ENCODE data around the gene HPSE2. TPM values are rescaled to one million over a fixed set of nuclear protein-coding genes. Genes with fewer than 3 reads are reported as not detected.

Gene HPSE2
- total and polyA plus RNA-seq, 2 of the 8 experiments (the other 6 are each of a cell fraction or from before 2014, with no cell fraction given), result 0.41 to 0.58 TPM

- Histone ChIP-seq H3K4me3 (ENCODE audit: extremely low read depth in 1 of 4, insufficient read depth in 2 of 4, low read depth in 3 of 4, low read length in 4 of 4) (no peak overlapping the region), H3K4ac (replicated peaks; ENCODE audit: insufficient read length, low read depth, low read length) (no peak overlapping the region), H2BK12ac (ENCODE audit: low read depth, low read length) (no peak overlapping the region), H3K9ac (replicated peaks in 1 of 4; ENCODE audit: extremely low read depth in 1 of 4, low read depth in 3 of 4, low read length in 3 of 4) (no peak overlapping the region), H3K4me1 (replicated peaks in 1 of 4; ENCODE audit: control insufficient read depth in 3 of 4, insufficient read depth in 4 of 4, low read length in 3 of 4) (no peaks in the 10 kb centered on the region), H2BK120ac (replicated peaks; ENCODE audit: low read depth, low read length) (no peak overlapping the region), H3K9me3 (ENCODE audit: insufficient read depth in 2 of 2, low read depth in 1 of 2, low read length in 1 of 2) (no peaks in the 10 kb centered on the region), H4K8ac (ENCODE audit: extremely low read depth, insufficient read depth, low read length) (no peak overlapping the region), H2BK5ac (ENCODE audit: low read depth, low read length) (no peak overlapping the region), H3K79me2 (ENCODE audit: control insufficient read depth in 1 of 2, insufficient read depth in 2 of 2, low read length in 2 of 2) (no peaks in the 10 kb centered on the region), H3K4me2 (ENCODE audit: insufficient read depth in 1 of 2, low read depth in 2 of 2, low read length in 2 of 2) (no peak overlapping the region), H2BK15ac (ENCODE audit: low read length) (no peak overlapping the region), H4K5ac (ENCODE audit: insufficient read length, low read depth, low read length) (no peak overlapping the region), H2AFZ (ENCODE audit: low read length) (no peak overlapping the region), H3K18ac (ENCODE audit: extremely low read depth, low read length) (no peak overlapping the region), H3K23ac (ENCODE audit: insufficient read length) (no peak overlapping the region), H4K91ac (replicated peaks; ENCODE audit: insufficient read length, low read length) (no peak overlapping the region), H3K36me3 (ENCODE audit: control insufficient read depth in 2 of 4, insufficient read depth in 4 of 4, low read length in 3 of 4) (no peaks in the 10 kb centered on the region), H2BK20ac (ENCODE audit: low read length) (no peak overlapping the region), H4K20me1 (replicated peaks in 1 of 2; ENCODE audit: control insufficient read depth in 1 of 2, insufficient read depth in 2 of 2, low read length in 2 of 2) (no peaks in the 10 kb centered on the region), H3K27ac (ENCODE audit: low read depth, low read length) (no peak overlapping the region), H3K79me1 (ENCODE audit: low read depth, low read length) (no peaks in the 10 kb centered on the region), H3K14ac (ENCODE audit: insufficient read length) (no peak overlapping the region), H3K56ac (replicated peaks; ENCODE audit: insufficient read length, low read depth, low read length) (no peak overlapping the region), H3K27me3 (replicated peaks in 1 of 4; ENCODE audit: control insufficient read depth in 3 of 4, extremely low read depth in 1 of 4, insufficient read depth in 3 of 4, low read length in 3 of 4) (no peaks in the 10 kb centered on the region), H2AK5ac (ENCODE audit: low read depth, low read length) (no peak overlapping the region), H3K23me2 (ENCODE audit: low read depth, low read length) (no peaks in the 10 kb centered on the region)
- no peak for FAIRE-seq
- POLR2A ChIA-PET (ENCODE audit: partially characterized antibody), result no interaction called here
- 80% methylated on average over 2 of the region's 2 CpGs; no CpG with 5 or more reads in 1 of the 2 experiments for WGBS, 2 experiments (ENCODE audit: extremely low coverage in 1 of 2, insufficient coverage in 1 of 2, insufficient read length in 1 of 2, insufficient replicate concordance in 2 of 2, low coverage in 1 of 2, low lambda C conversion rate in 2 of 2, missing lambda C conversion rate in 1 of 2)
- no peak for TF ChIP-seq RNF2 (IDR thresholded peaks at IDR 0.05; ENCODE audit: borderline replicate concordance, low read depth, low read length, missing control alignments, poor library complexity, severe bottlenecking)
- TF ChIP-seq CHD2 (IDR thresholded peaks at IDR 0.05; ENCODE audit: low read length), result no peak
- TF ChIP-seq MAFK (IDR thresholded peaks at IDR 0.05; ENCODE audit: low read depth, low read length), result no peak
- no peak for TF ChIP-seq POLR2A (IDR thresholded peaks at IDR 0.05; ENCODE audit: control extremely low read depth in 1 of 2, low read depth in 2 of 2, low read length in 2 of 2)
- no peak for TF ChIP-seq SP2 (IDR thresholded peaks at IDR 0.05; ENCODE audit: low read length)
- TF ChIP-seq BACH1 (IDR thresholded peaks at IDR 0.05; ENCODE audit: low read length), result no peak
- no peak for TF ChIP-seq TAF7 (optimal IDR thresholded peaks at IDR 0.05; ENCODE audit: borderline replicate concordance, low read depth, low read length)
- no peak for TF ChIP-seq EP300 (IDR thresholded peaks at IDR 0.05; ENCODE audit: borderline replicate concordance in 1 of 2, low read depth in 2 of 2, low read length in 2 of 2)
- CTCF ChIA-PET (ENCODE audit: partially characterized antibody), result interaction anchor here (0.7 to 1.3 kb wide), 3 partner anchors 23 to 69 kb away, joined by 3 to 5 read pairs (median 3); no protein-coding TSS in a partner anchor
- no peak for DNase-seq (ENCODE audit: low read depth in 1 of 2, low spot score in 2 of 2)
These were observed 314.3 kb downstream of the HPSE2 start for GRCh38 chr10:98921316-98921715.

Data from H1 (cell line).